CD4-positive, alpha-beta T cell (primary cell): ENCODE results near the gene EID3. TPM values are rescaled to one million over a fixed set of nuclear protein-coding genes. Genes with fewer than 3 reads are reported as not detected.
A peak's percentile ranks its signal among the peaks of the same experiment; 100 is the strongest.

Source experiments
- ATAC-seq: fragments of 200-7000 bp; cut with Tn5 transposase; one replicate; pipeline ENCODE4 v1.10.0; 2022; ENCODE audit warnings: mild to moderate bottlenecking; ENCODE audit not compliant: poor library complexity
- CTCF ChIA-PET: fragments of 350-600 bp; sonication (Branson Sonifier 250); formaldehyde crosslinking; loops from one replicate; lab custom pipeline; 2021; ENCODE audit warnings: antibody characterized with exemption, inconsistent platforms; lab: Charles Lee
- POLR2A ChIA-PET: fragments of 350-600 bp; sonication (Branson Sonifier 250); formaldehyde crosslinking; loops from one replicate; lab custom pipeline; 2021; ENCODE audit warnings: antibody characterized with exemption, inconsistent platforms; lab: Charles Lee
- DNase-seq, 14 experiments: peaks; one replicate each; pipeline ENCODE4 v3.0.0-alpha.2; 2013 to 2020; ENCODE audit warnings: mixed read lengths in 2 of 14
- H3K27ac ChIP-seq, 2 donors: one replicate each; pipeline versions ENCODE4 v1.5.1 to v1.7.0; 2013; ENCODE audit warnings: low read length in 2 of 2, low read depth in 1 of 2, mild to moderate bottlenecking in 1 of 2
- H3K27me3 ChIP-seq, 2 experiments: 1 replicate in 1 of 2; 2 replicates in 1 of 2; pipeline versions ENCODE4 v1.6.1 to v1.7.0; 2013; ENCODE audit warnings: low read length in 2 of 2, control low read depth in 1 of 2, mild to moderate bottlenecking in 1 of 2, moderate library complexity in 1 of 2; ENCODE audit not compliant: insufficient read depth in 2 of 2, control insufficient read depth in 1 of 2
- H3K36me3 ChIP-seq: one replicate; pipeline ENCODE4 v1.6.1; 2013; ENCODE audit warnings: low read length, control low read depth; ENCODE audit not compliant: insufficient read depth
- H3K4me1 ChIP-seq: one replicate; pipeline ENCODE4 v1.6.1; 2013; ENCODE audit warnings: low read length, control low read depth; ENCODE audit not compliant: insufficient read depth
- H3K4me3 ChIP-seq: one replicate; pipeline ENCODE4 v1.5.1; 2013; ENCODE audit warnings: mild to moderate bottlenecking, low read length, moderate library complexity
- H3K9me3 ChIP-seq, 2 experiments: 1 replicate in 1 of 2; 2 replicates in 1 of 2; pipeline versions ENCODE4 v1.6.1 to v1.7.0; 2013; ENCODE audit warnings: low read length in 2 of 2, mild to moderate bottlenecking in 2 of 2, control low read depth in 1 of 2, moderate library complexity in 1 of 2; ENCODE audit not compliant: control insufficient read depth in 1 of 2, insufficient read depth in 1 of 2
- H3K27ac Mint-ChIP-seq: one replicate; pipeline ENCODE4 v1.8.0; 2020; ENCODE audit warnings: mixed read lengths
- H3K27me3 Mint-ChIP-seq: one replicate; pipeline ENCODE4 v1.8.0; 2021; ENCODE audit warnings: mixed read lengths
- H3K36me3 Mint-ChIP-seq: one replicate; pipeline ENCODE4 v1.8.0; 2021; ENCODE audit warnings: low read depth, mixed read lengths
- H3K4me1 Mint-ChIP-seq: one replicate; pipeline ENCODE4 v1.8.0; 2021; ENCODE audit warnings: low read depth, mixed read lengths
- H3K4me3 Mint-ChIP-seq: one replicate; pipeline ENCODE4 v1.8.0; 2020; ENCODE audit warnings: mild to moderate bottlenecking, mixed read lengths
- H3K9me3 Mint-ChIP-seq: one replicate; pipeline ENCODE4 v1.8.0; 2020; ENCODE audit warnings: mixed read lengths
- CTCF ChIP-seq: fragments of 200-600 bp; IDR thresholded peaks from one replicate; pipeline ENCODE4 v1.8.0; 2022; ENCODE audit warnings: antibody characterized with exemption, mild to moderate bottlenecking
- intact Hi-C, 2 experiments: fragments of 100-400 bp; cut with DNase I in 1 of 2; cut with micrococcal nuclease in 1 of 2; formaldehyde crosslinking; loops; one replicate each; pipeline versions ENCODE4 v1.15.1 to v1.9.0; 2023 to 2025; cut with DNase I, micrococcal nuclease
- total RNA-seq, 174 experiments: library from RNA in 2 of 174; stranded (reverse) in 2 of 174; gene quantifications; one replicate each; pipeline ENCODE4 v1.2.3 and lab custom pipeline; 2021 to 2026

Gene EID3
- total RNA-seq, 2 experiments from 2014 or later, result 13.5 to 14.3 TPM

- H3K4me3 Mint-ChIP-seq, result peak overlapping the region; percentile 36
- Histone ChIP-seq H3K36me3 (no peaks in the 10 kb centered on the region), H3K4me1 (peaks cover 6% of the 10 kb centered on the region), H3K9me3 (no peaks in the 10 kb centered on the region), H3K4me3 (no peak overlapping the region), H3K27me3 (no peaks in the 10 kb centered on the region), H3K27ac (no peak overlapping the region)
- TF ChIP-seq CTCF, result no peak
- H3K27me3 Mint-ChIP-seq, result peaks cover 10% of the 10 kb centered on the region
- no peak for ATAC-seq
- no peaks in the 10 kb centered on the region for H3K36me3 Mint-ChIP-seq
- ChIA-PET POLR2A (interaction anchor here (1.0 to 1.8 kb wide), 2 partner anchors 10 to 12 kb away, joined by 4 to 6 read pairs; no protein-coding TSS in a partner anchor), CTCF (no interaction called here)
- H3K9me3 Mint-ChIP-seq, result no peaks in the 10 kb centered on the region
- no peak for DNase-seq
- intact Hi-C loops, result no loop called here
- no peak overlapping the region for H3K27ac Mint-ChIP-seq
- peaks cover 8% of the 10 kb centered on the region for H3K4me1 Mint-ChIP-seq
These were observed 27.0 kb upstream of the EID3 start for GRCh38 chr12:104276273-104277131.

GRCh38 chr12:104279164-104279563 lies 24.4 kb upstream of the EID3 start:
- no peak overlapping the region for H3K27ac ChIP-seq
- Mint-ChIP-seq H3K4me1 (peaks cover 8% of the 10 kb centered on the region), H3K27me3 (peaks cover 10% of the 10 kb centered on the region), H3K27ac (no peak overlapping the region), H3K4me3 (no peak overlapping the region), H3K9me3 (no peaks in the 10 kb centered on the region), H3K36me3 (no peaks in the 10 kb centered on the region)
- POLR2A ChIA-PET, result no interaction called here
- intact Hi-C loops, result no loop called here
- ATAC-seq (no peak), DNase-seq (no peak)
- no peak overlapping the region for H3K4me3 ChIP-seq
- no peaks in the 10 kb centered on the region for H3K9me3 ChIP-seq
- peaks cover 0 to 7% of the 10 kb centered on the region in 2 experiments for H3K27me3 ChIP-seq
- no peak for TF ChIP-seq CTCF
- H3K36me3 ChIP-seq, result no peaks in the 10 kb centered on the region
- peaks cover 6% of the 10 kb centered on the region for H3K4me1 ChIP-seq
- CTCF ChIA-PET, result interaction anchor here (1.1 kb wide), 1 partner anchor 10 kb away, joined by 3 read pairs; no protein-coding TSS in a partner anchor

- ChIA-PET CTCF (interaction anchor here (1.1 kb wide), 1 partner anchor 9 kb away, joined by 3 read pairs; no protein-coding TSS in a partner anchor), POLR2A (no interaction called here)
- Mint-ChIP-seq H3K9me3 (no peaks in the 10 kb centered on the region), H3K27me3 (peaks cover 10% of the 10 kb centered on the region), H3K36me3 (no peaks in the 10 kb centered on the region), H3K27ac (no peak overlapping the region), H3K4me3 (no peak overlapping the region), H3K4me1 (peaks cover 8% of the 10 kb centered on the region)
- Histone ChIP-seq H3K27me3 (peaks cover 0 to 7% of the 10 kb centered on the region in 2 experiments), H3K4me3 (no peak overlapping the region), H3K4me1 (peaks cover 6% of the 10 kb centered on the region), H3K27ac (no peak overlapping the region), H3K9me3 (no peaks in the 10 kb centered on the region), H3K36me3 (no peaks in the 10 kb centered on the region)
- intact Hi-C loops, result loop anchor here (10.0 kb wide), 2 partner anchors 315 to 345 kb away; partner anchors contain the start of genes HSP90B1 (in 1 of the 2) and TDG (in 1 of the 2)
- TF ChIP-seq CTCF, result no peak
- no peak for DNase-seq
- ATAC-seq, result no peak
These were observed 23.4 kb upstream of the EID3 start for GRCh38 chr12:104280111-104280510.
